Measurements from ENCODE around the gene CLDN17. TPM values are rescaled to one million over a fixed set of nuclear protein-coding genes. Genes with fewer than 3 reads are reported as not detected.

Gene CLDN17
- total RNA-seq, 2 donors from 2014 or later = not detected

DNA sequence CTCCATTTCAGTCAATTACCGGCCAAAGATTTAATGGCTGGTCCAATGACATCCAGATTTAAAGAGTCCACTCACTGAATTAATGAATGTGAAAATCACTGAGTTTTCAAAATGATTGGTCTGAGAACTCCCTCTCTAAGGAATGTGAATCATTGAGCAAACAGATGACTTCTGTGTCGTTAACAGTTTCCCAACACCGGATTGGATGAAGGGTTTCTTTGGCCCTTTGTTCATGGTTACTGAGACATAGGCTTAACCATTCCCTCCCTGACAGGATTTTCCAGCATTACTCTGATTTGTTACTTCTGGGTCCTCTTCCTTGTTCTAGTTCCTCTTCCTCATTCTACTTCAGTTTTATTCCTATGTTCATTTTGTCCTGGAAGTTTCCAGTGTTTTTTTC is 1.5 kb upstream of the CLDN17 start:
- H3K9ac ChIP-seq (ENCODE audit: extremely low read depth, low read length, poor library complexity, severe bottlenecking) = no peak overlapping the region
- TF ChIP-seq, protein P1, sequence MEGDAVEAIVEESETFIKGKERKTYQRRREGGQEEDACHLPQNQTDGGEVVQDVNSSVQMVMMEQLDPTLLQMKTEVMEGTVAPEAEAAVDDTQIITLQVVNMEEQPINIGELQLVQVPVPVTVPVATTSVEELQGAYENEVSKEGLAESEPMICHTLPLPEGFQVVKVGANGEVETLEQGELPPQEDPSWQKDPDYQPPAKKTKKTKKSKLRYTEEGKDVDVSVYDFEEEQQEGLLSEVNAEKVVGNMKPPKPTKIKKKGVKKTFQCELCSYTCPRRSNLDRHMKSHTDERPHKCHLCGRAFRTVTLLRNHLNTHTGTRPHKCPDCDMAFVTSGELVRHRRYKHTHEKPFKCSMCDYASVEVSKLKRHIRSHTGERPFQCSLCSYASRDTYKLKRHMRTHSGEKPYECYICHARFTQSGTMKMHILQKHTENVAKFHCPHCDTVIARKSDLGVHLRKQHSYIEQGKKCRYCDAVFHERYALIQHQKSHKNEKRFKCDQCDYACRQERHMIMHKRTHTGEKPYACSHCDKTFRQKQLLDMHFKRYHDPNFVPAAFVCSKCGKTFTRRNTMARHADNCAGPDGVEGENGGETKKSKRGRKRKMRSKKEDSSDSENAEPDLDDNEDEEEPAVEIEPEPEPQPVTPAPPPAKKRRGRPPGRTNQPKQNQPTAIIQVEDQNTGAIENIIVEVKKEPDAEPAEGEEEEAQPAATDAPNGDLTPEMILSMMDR (conservative IDR thresholded peaks at IDR 0.05) = no peak
- H3K4me1 ChIP-seq (ENCODE audit: control insufficient read depth, insufficient read depth, low read length) = no peaks in the 10 kb centered on the region
- Mint-ChIP-seq H3K4me1 (no peaks in the 10 kb centered on the region), H3K9me3 (no peaks in the 10 kb centered on the region), H3K36me3 (ENCODE audit: low read depth) (no peaks in the 10 kb centered on the region), H3K4me3 (no peak overlapping the region), H3K27me3 (ENCODE audit: insufficient read depth) (no peaks in the 10 kb centered on the region), H3K27ac (no peak overlapping the region)
- 85% methylated on average over 3 of the region's 3 CpGs for WGBS, 2 experiments (ENCODE audit: insufficient coverage in 1 of 2, insufficient read length in 1 of 2)
- H3K27ac ChIP-seq (ENCODE audit: low read depth, low read length) = no peak overlapping the region
- no peak for DNase-seq
- H3K9me3 ChIP-seq (ENCODE audit: control insufficient read depth, low read length) = no peaks in the 10 kb centered on the region
- H3K4me3 ChIP-seq (ENCODE audit: low read length) = no peak overlapping the region
- H3K27me3 ChIP-seq (ENCODE audit: control insufficient read depth, insufficient read depth, low read length, poor library complexity, severe bottlenecking) = no peaks in the 10 kb centered on the region
- H3K36me3 ChIP-seq (ENCODE audit: control insufficient read depth, insufficient read depth, low read length) = no peaks in the 10 kb centered on the region

DNA sequence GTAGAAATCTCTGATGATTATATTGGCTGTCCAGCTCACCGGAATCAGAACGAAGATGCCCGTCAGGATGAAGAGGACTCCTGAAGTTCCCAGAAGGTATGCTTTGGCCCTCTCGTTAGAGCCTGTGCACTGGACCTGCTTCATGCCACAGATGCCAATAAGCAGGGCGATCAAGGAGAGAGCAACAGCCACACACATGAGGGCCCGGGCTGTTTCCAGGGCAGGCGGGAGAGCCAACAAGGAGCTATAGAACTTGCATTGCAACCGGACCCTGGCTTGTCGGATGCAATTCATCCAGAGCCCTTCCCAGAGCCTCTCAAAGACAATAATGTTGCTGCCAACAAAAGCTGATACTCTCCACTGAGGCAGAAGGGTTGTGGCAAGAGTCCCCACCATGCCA is 434 bp downstream of the CLDN17 start:
- no peak overlapping the region for H3K27ac ChIP-seq (ENCODE audit: low read depth, low read length)
- H3K4me3 Mint-ChIP-seq = no peak overlapping the region
- 91 to 96% methylated on average over 6 to 9 of the region's 9 CpGs for WGBS, 2 experiments (ENCODE audit: insufficient coverage in 1 of 2, insufficient read length in 1 of 2)

DNA sequence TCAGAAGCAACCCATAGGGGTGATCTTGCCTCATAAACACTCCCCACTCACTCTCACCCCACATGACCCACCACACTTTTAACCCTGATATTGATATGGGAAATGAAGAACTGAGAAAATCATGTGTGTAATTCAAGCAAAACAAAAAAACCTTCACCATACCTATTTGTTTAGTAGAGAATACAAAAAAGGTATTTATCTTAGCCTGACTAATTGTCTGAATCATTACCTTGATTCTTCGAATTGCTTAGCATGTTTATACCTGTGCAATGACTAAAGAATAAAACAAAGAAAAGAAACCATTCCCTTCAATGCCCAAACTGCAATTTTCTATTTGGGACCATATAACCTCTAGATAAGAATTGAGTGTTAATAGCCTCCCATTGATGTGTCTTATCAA is 1.8 kb downstream of the CLDN17 start:
- Mint-ChIP-seq H3K9me3 (no peaks in the 10 kb centered on the region), H3K27ac (no peak overlapping the region), H3K4me1 (no peaks in the 10 kb centered on the region), H3K27me3 (ENCODE audit: insufficient read depth) (no peaks in the 10 kb centered on the region), H3K36me3 (ENCODE audit: low read depth) (no peaks in the 10 kb centered on the region), H3K4me3 (no peak overlapping the region)
- Histone ChIP-seq H3K9ac (ENCODE audit: extremely low read depth, low read length, poor library complexity, severe bottlenecking) (no peak overlapping the region), H3K9me3 (ENCODE audit: control insufficient read depth, low read length) (no peaks in the 10 kb centered on the region), H3K27me3 (ENCODE audit: control insufficient read depth, insufficient read depth, low read length, poor library complexity, severe bottlenecking) (no peaks in the 10 kb centered on the region), H3K27ac (ENCODE audit: low read depth, low read length) (no peak overlapping the region), H3K4me1 (ENCODE audit: control insufficient read depth, insufficient read depth, low read length) (no peaks in the 10 kb centered on the region), H3K36me3 (ENCODE audit: control insufficient read depth, insufficient read depth, low read length) (no peaks in the 10 kb centered on the region), H3K4me3 (ENCODE audit: low read length) (no peak overlapping the region)
- WGBS, 2 experiments (ENCODE audit: insufficient coverage in 1 of 2, insufficient read length in 1 of 2) = 100% methylated on average over 1 of the region's 1 CpG; no CpG with 5 or more reads in 1 of the 2 experiments
- TF ChIP-seq, protein P1 (conservative IDR thresholded peaks at IDR 0.05) = no peak
- no peak for DNase-seq

More for the DNA sequence above, 434 bp downstream of the CLDN17 start:
- Mint-ChIP-seq H3K9me3 (no peaks in the 10 kb centered on the region), H3K27ac (no peak overlapping the region), H3K27me3 (ENCODE audit: insufficient read depth) (no peaks in the 10 kb centered on the region), H3K36me3 (ENCODE audit: low read depth) (no peaks in the 10 kb centered on the region), H3K4me1 (no peaks in the 10 kb centered on the region)
- H3K9me3 ChIP-seq (ENCODE audit: control insufficient read depth, low read length) = no peaks in the 10 kb centered on the region
- TF ChIP-seq, protein P1 (conservative IDR thresholded peaks at IDR 0.05) = no peak
- H3K36me3 ChIP-seq (ENCODE audit: control insufficient read depth, insufficient read depth, low read length) = no peaks in the 10 kb centered on the region
- DNase-seq = no peak
- no peak overlapping the region for H3K4me3 ChIP-seq (ENCODE audit: low read length)
- H3K9ac ChIP-seq (ENCODE audit: extremely low read depth, low read length, poor library complexity, severe bottlenecking) = no peak overlapping the region
- H3K4me1 ChIP-seq (ENCODE audit: control insufficient read depth, insufficient read depth, low read length) = no peaks in the 10 kb centered on the region
- no peaks in the 10 kb centered on the region for H3K27me3 ChIP-seq (ENCODE audit: control insufficient read depth, insufficient read depth, low read length, poor library complexity, severe bottlenecking)

All from endodermal cell (in vitro differentiated cells).